IMR-90 (cell line): ENCODE results near the gene NRCAM. TPM values are rescaled to one million over a fixed set of nuclear protein-coding genes. Genes with fewer than 3 reads are reported as not detected.

Experiments used
- ATAC-seq: fragments of 200-7000 bp; cut with Tn5 transposase; 2 replicates; pipeline ENCODE4 v1.9.1; 2020; ENCODE audit warnings: low read depth, mild to moderate bottlenecking, moderate library complexity
- BruUV-seq: library from RNA; stranded (reverse); fragments of 400-500 nt; replicated peaks from 2 replicates; lab custom pipeline; 2021; lab: Mats Ljungman, UMichigan
- CTCF ChIA-PET: fragments of 300-600 bp; formaldehyde crosslinking; extraction: SDS; loops from one replicate; lab custom pipeline; 2021; ENCODE audit warnings: antibody characterized with exemption; lab: Yijun Ruan, JAX
- POLR2A ChIA-PET: fragments of 300-600 bp; sonication (Branson Sonifier 250); formaldehyde crosslinking; loops from one replicate; lab custom pipeline; 2022; ENCODE audit warnings: antibody characterized with exemption; ENCODE audit not compliant: unreplicated experiment; lab: Charles Lee
- DNase-seq: peaks from one replicate; pipeline ENCODE4 v3.0.0; 2013
- H2AFZ ChIP-seq: replicated peaks from 2 replicates; pipeline ENCODE3; 2013; ENCODE audit warnings: low read length, mild to moderate bottlenecking; ENCODE audit not compliant: poor library complexity
- H2AK5ac ChIP-seq: 2 replicates; pipeline ENCODE4 v1.6.1; 2013; ENCODE audit warnings: low read depth, low read length, inconsistent platforms
- H2AK9ac ChIP-seq: replicated peaks from 2 replicates; pipeline ENCODE3; 2013; ENCODE audit warnings: mild to moderate bottlenecking, low read depth, low read length, moderate library complexity; ENCODE audit not compliant: poor library complexity
- H2BK120ac ChIP-seq: 2 replicates; pipeline ENCODE4 v1.6.1; 2013; ENCODE audit warnings: low read depth, low read length, inconsistent platforms
- H2BK15ac ChIP-seq: 3 replicates; pipeline ENCODE4 v1.6.1; 2013; ENCODE audit warnings: low read depth, low read length, inconsistent platforms
- H2BK20ac ChIP-seq: 2 replicates; pipeline ENCODE4 v1.6.1; 2013; ENCODE audit warnings: low read depth, mild to moderate bottlenecking, inconsistent platforms, low read length, moderate library complexity
- H2BK5ac ChIP-seq: 2 replicates; pipeline ENCODE4 v1.6.1; 2013; ENCODE audit warnings: mild to moderate bottlenecking, low read depth, low read length, inconsistent platforms; ENCODE audit not compliant: poor library complexity, severe bottlenecking
- H3K14ac ChIP-seq: replicated peaks from 2 replicates; pipeline ENCODE4 v1.6.1; 2013; ENCODE audit warnings: low read depth, low read length, inconsistent platforms
- H3K18ac ChIP-seq: 2 replicates; pipeline ENCODE4 v1.6.1; 2013; ENCODE audit warnings: low read depth, low read length, control low read depth
- H3K23ac ChIP-seq: 2 replicates; pipeline ENCODE4 v1.6.1; 2013; ENCODE audit warnings: low read depth, low read length, inconsistent platforms
- H3K27ac ChIP-seq: 2 replicates; pipeline ENCODE4 v1.5.1; 2013; ENCODE audit warnings: mild to moderate bottlenecking, control low read depth, low read length; ENCODE audit not compliant: insufficient read depth
- H3K27me3 ChIP-seq: 2 replicates; pipeline ENCODE4 v1.6.1; 2013; ENCODE audit warnings: low read length; ENCODE audit not compliant: control insufficient read depth, insufficient read depth
- H3K36me3 ChIP-seq: 2 replicates; pipeline ENCODE4 v1.6.1; 2013; ENCODE audit warnings: low read length, mixed read lengths; ENCODE audit not compliant: control insufficient read depth, insufficient read depth
- H3K4ac ChIP-seq: 2 replicates; pipeline ENCODE4 v1.6.1; 2013; ENCODE audit warnings: low read depth, low read length, inconsistent platforms
- H3K4me1 ChIP-seq: 2 replicates; pipeline ENCODE4 v1.6.1; 2013; ENCODE audit warnings: low read length, mixed read lengths; ENCODE audit not compliant: control insufficient read depth, insufficient read depth
- H3K4me2 ChIP-seq: 2 replicates; pipeline ENCODE4 v1.6.1; 2013; ENCODE audit warnings: low read depth, mild to moderate bottlenecking, control low read depth, low read length, moderate library complexity
- H3K4me3 ChIP-seq: 2 replicates; pipeline ENCODE4 v1.5.1; 2013; ENCODE audit warnings: low read depth, mild to moderate bottlenecking, control low read depth, low read length, moderate library complexity; ENCODE audit not compliant: insufficient read depth
- H3K56ac ChIP-seq: 2 replicates; pipeline ENCODE4 v1.6.1; 2013; ENCODE audit warnings: low read length, inconsistent platforms; ENCODE audit not compliant: insufficient read depth; ENCODE audit errors: extremely low read depth
- H3K79me1 ChIP-seq, 2 experiments: 2 replicates each; pipeline ENCODE4 v1.6.1; 2013; ENCODE audit warnings: low read length in 2 of 2, inconsistent platforms in 1 of 2, low read depth in 1 of 2
- H3K9ac ChIP-seq: 2 replicates; pipeline ENCODE4 v1.6.1; 2013; ENCODE audit warnings: low read depth, low read length, control low read depth
- H3K9me1 ChIP-seq: 2 replicates; pipeline ENCODE4 v1.6.1; 2013; ENCODE audit warnings: low read length, inconsistent platforms; ENCODE audit not compliant: insufficient read depth
- H3K9me3 ChIP-seq: 2 replicates; pipeline ENCODE4 v1.6.1; 2013; ENCODE audit warnings: low read length; ENCODE audit not compliant: control insufficient read depth, insufficient read depth
- H4K20me1 ChIP-seq: 2 replicates; pipeline ENCODE4 v1.6.1; 2013; ENCODE audit warnings: low read length, inconsistent platforms; ENCODE audit not compliant: insufficient read depth
- H4K5ac ChIP-seq: 2 replicates; pipeline ENCODE4 v1.6.1; 2013; ENCODE audit warnings: mild to moderate bottlenecking, low read depth, low read length, control low read depth
- H4K8ac ChIP-seq, 2 experiments: 2 replicates each; pipeline ENCODE4 v1.6.1; 2013; ENCODE audit warnings: low read depth in 2 of 2, low read length in 2 of 2, control low read depth in 1 of 2, inconsistent platforms in 1 of 2
- H4K91ac ChIP-seq: 2 replicates; pipeline ENCODE4 v1.6.1; 2013; ENCODE audit warnings: low read depth, low read length, inconsistent platforms; ENCODE audit not compliant: insufficient read depth
- NFE2L2 ChIP-seq: fragments of 150-350 bp; IDR thresholded peaks from 2 replicates; pipeline ENCODE4 v1.6.1; 2016; ENCODE audit warnings: low read depth, mild to moderate bottlenecking, low read length
- WGBS, 2 experiments: methylation state at CpG; one replicate each; pipeline versions ENCODE4 v1.1.5 to v1.1.7; 2013; ENCODE audit warnings: missing lambda C conversion rate in 2 of 2; ENCODE audit not compliant: insufficient read length in 1 of 2; ENCODE audit errors: extremely low coverage in 2 of 2; 5-methylcytosine and 5-hydroxymethylcytosine counted together
- dilution Hi-C: fragments of 300-500 bp; cut with HindIII; formaldehyde crosslinking; loops from one replicate; pipeline ENCODE4 v1.14.3; 2018; ENCODE audit warnings: low sequenced_read_pairs; ENCODE audit not compliant: unreplicated experiment
- in situ Hi-C: fragments of 300-500 bp; cut with MboI; formaldehyde crosslinking; loops from 3 replicates; pipeline ENCODE4 v1.14.3; 2019; ENCODE audit warnings: low sequenced_read_pairs, inconsistent platforms, mixed read lengths
- intact Hi-C: fragments of 100-400 bp; cut with micrococcal nuclease; formaldehyde crosslinking; loops from 2 replicates; pipeline ENCODE4 v1.10.0; 2022
- polyA plus RNA-seq, 3 experiments: library from polyadenylated mRNA; depleted of rRNA; stranded (reverse); fragments of >200 nt; gene quantifications; 2 replicates each; pipeline ENCODE4 v1.2.3, GENCODE V29; 2012; ENCODE audit warnings: low replicate concordance in 1 of 3
- total RNA-seq: library from RNA; depleted of rRNA; stranded (reverse); fragments of >200 nt; gene quantifications from 2 replicates; pipeline ENCODE4 v1.2.3, GENCODE V29; 2012

Gene NRCAM
- total and polyA plus RNA-seq, 2 of the 4 experiments (the other 2 are of a cell fraction): 0.46 to 1.1 TPM

GRCh38 chr7:108252177-108252576 is 204.1 kb downstream of the NRCAM start:
- Histone ChIP-seq H2BK15ac (no peak overlapping the region), H3K9me3 (no peaks in the 10 kb centered on the region), H3K9ac (no peak overlapping the region), H3K4ac (no peak overlapping the region), H4K5ac (no peak overlapping the region), H3K27ac (no peak overlapping the region), H3K14ac (no peak overlapping the region), H3K23ac (no peak overlapping the region), H2BK20ac (no peak overlapping the region), H4K8ac (no peak overlapping the region), H4K20me1 (no peaks in the 10 kb centered on the region), H2AK5ac (no peak overlapping the region), H2AK9ac (no peak overlapping the region), H2AFZ (no peak overlapping the region), H3K4me3 (no peak overlapping the region), H3K4me2 (no peak overlapping the region), H3K18ac (no peak overlapping the region), H3K56ac (no peak overlapping the region), H4K91ac (no peak overlapping the region), H2BK5ac (no peak overlapping the region), H3K79me1 (no peaks in the 10 kb centered on the region), H3K9me1 (no peaks in the 10 kb centered on the region), H3K4me1 (no peaks in the 10 kb centered on the region; the same call in 1 of the 2 replicates), H2BK120ac (no peak overlapping the region), H3K36me3 (no peaks in the 10 kb centered on the region), H3K27me3 (no peaks in the 10 kb centered on the region)
- DNase-seq (no peak), ATAC-seq (no peak)
- in situ Hi-C loops: no loop called here
- intact Hi-C loops: no loop called here
- dilution Hi-C loops: no loop called here
- no CpG with 5 or more reads among the region's 3 CpGs for WGBS, 2 experiments
- TF ChIP-seq NFE2L2: no peak
- POLR2A ChIA-PET: no interaction called here
- CTCF ChIA-PET: no interaction called here
- BruUV-seq: no TSS peak
